Measurements from ENCODE around the gene NOX4. TPM values are rescaled to one million over a fixed set of nuclear protein-coding genes. Genes with fewer than 3 reads are reported as not detected.
"Not testable (repeated sequence)": the region's sequence is repeated elsewhere in the genome, so short reads cannot be mapped to it uniquely, and the experiment has no call there.

NOX4 gene
- total and polyA plus RNA-seq, 2 donors (not counting 3 experiments of a cell fraction or from before 2014, with no cell fraction given) = 21.2 to 34.0 TPM

GRCh38 chr11:89358761-89359160, 132.4 kb downstream of the NOX4 start:
- Histone ChIP-seq H3K4me1 (ENCODE audit: control insufficient read depth, extremely low read depth, insufficient read depth, low read length) (no peaks in the 10 kb centered on the region), H3K79me2 (ENCODE audit: control insufficient read depth, insufficient read depth, low read length) (no peaks in the 10 kb centered on the region), H3K9ac (replicated peaks; ENCODE audit: extremely low read depth, insufficient read depth, low read length) (no peak overlapping the region), H3K9me3 (replicated peaks; ENCODE audit: control insufficient read depth, insufficient read depth, low read length) (no peaks in the 10 kb centered on the region), H2AFZ (ENCODE audit: low read depth, low read length) (no peak overlapping the region), H3K36me3 (ENCODE audit: control insufficient read depth in 2 of 2, extremely low read depth in 1 of 2, insufficient read depth in 2 of 2, low read length in 2 of 2) (peaks cover 0 to 5% of the 10 kb centered on the region in 2 experiments), H3K4me3 (replicated peaks in 1 of 3; ENCODE audit: insufficient read depth in 1 of 3, low read depth in 1 of 3, low read length in 3 of 3) (no peak overlapping the region), H4K20me1 (replicated peaks; ENCODE audit: control insufficient read depth, extremely low read depth, insufficient read depth, low read length) (no peaks in the 10 kb centered on the region), H3K9me1 (replicated peaks; ENCODE audit: control insufficient read depth, extremely low read depth, insufficient read depth, low read length) (no peaks in the 10 kb centered on the region), H3K27me3 (ENCODE audit: control insufficient read depth in 2 of 2, insufficient read depth in 2 of 2, low read length in 2 of 2) (no peaks in the 10 kb centered on the region), H3K4me2 (ENCODE audit: insufficient read depth, low read length) (no peak overlapping the region), H3K27ac (ENCODE audit: insufficient read depth, low read depth, low read length) (no peak overlapping the region)
- intact Hi-C loops (cut with micrococcal nuclease) (no loop called here), dilution Hi-C loops (cut with MboI; ENCODE audit: extremely low pct_ligation_motif_present, low sequenced_read_pairs) (no loop called here)
- BruUV-seq (replicated peaks) = no TSS peak
- CTCF ChIA-PET = no interaction called here
- POLR2A ChIA-PET = no interaction called here
- DNase-seq (ENCODE audit: low read depth, low spot score) = no peak
- FAIRE-seq = no peak
- TF ChIP-seq FOS (IDR thresholded peaks at IDR 0.05; ENCODE audit: borderline replicate concordance, insufficient read depth, low read length) (no peak), POLR2AphosphoS5 (IDR thresholded peaks at IDR 0.05; ENCODE audit: insufficient read depth, low read depth, low read length) (no peak), JUN (IDR thresholded peaks at IDR 0.05; ENCODE audit: borderline replicate concordance, insufficient read depth, insufficient read length, low read depth) (no peak), MYC (IDR thresholded peaks at IDR 0.05; ENCODE audit: low read depth, low read length) (no peak)

DNA sequence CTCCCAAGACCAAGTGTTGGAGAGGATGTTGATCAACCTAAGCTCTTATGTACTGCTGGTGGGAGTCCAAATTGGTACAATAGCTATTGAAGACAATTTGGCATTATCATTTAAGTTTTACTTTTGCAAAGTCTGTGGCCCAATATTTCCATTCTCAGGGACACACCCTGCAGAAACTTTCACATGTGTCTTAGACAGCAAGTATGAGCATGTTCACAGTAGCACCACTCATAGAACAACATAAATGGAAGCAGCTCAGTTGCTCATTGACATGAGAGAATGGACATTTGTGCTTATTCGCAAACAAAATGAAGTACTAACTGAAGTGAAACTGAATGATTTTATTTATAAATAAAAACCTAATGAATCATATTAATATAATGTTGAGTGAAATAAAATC, 135.5 kb downstream of the NOX4 start:
- Histone ChIP-seq H2AFZ (ENCODE audit: low read depth, low read length) (no peak overlapping the region), H3K9me1 (replicated peaks; ENCODE audit: control insufficient read depth, extremely low read depth, insufficient read depth, low read length) (no peaks in the 10 kb centered on the region), H3K4me3 (replicated peaks in 1 of 3; ENCODE audit: insufficient read depth in 1 of 3, low read depth in 1 of 3, low read length in 3 of 3) (no peak overlapping the region), H3K79me2 (ENCODE audit: control insufficient read depth, insufficient read depth, low read length) (no peaks in the 10 kb centered on the region), H3K4me2 (ENCODE audit: insufficient read depth, low read length) (no peak overlapping the region), H3K27me3 (ENCODE audit: control insufficient read depth in 2 of 2, insufficient read depth in 2 of 2, low read length in 2 of 2) (no peaks in the 10 kb centered on the region), H4K20me1 (replicated peaks; ENCODE audit: control insufficient read depth, extremely low read depth, insufficient read depth, low read length) (no peaks in the 10 kb centered on the region), H3K9ac (replicated peaks; ENCODE audit: extremely low read depth, insufficient read depth, low read length) (no peak overlapping the region), H3K4me1 (ENCODE audit: control insufficient read depth, extremely low read depth, insufficient read depth, low read length) (no peaks in the 10 kb centered on the region), H3K9me3 (replicated peaks; ENCODE audit: control insufficient read depth, insufficient read depth, low read length) (no peaks in the 10 kb centered on the region), H3K27ac (ENCODE audit: insufficient read depth, low read depth, low read length) (no peak overlapping the region), H3K36me3 (ENCODE audit: control insufficient read depth in 2 of 2, extremely low read depth in 1 of 2, insufficient read depth in 2 of 2, low read length in 2 of 2) (peaks cover 0 to 2% of the 10 kb centered on the region in 2 experiments)
- no TSS peak for BruUV-seq (replicated peaks)
- dilution Hi-C loops (cut with MboI; ENCODE audit: extremely low pct_ligation_motif_present, low sequenced_read_pairs) (no loop called here), intact Hi-C loops (cut with micrococcal nuclease) (no loop called here)
- no peak for FAIRE-seq
- DNase-seq (ENCODE audit: low read depth, low spot score) = no peak
- no peak for TF ChIP-seq POLR2A (IDR thresholded peaks at IDR 0.05; ENCODE audit: low read depth, low read length)
- no peak for TF ChIP-seq POLR2AphosphoS5 (IDR thresholded peaks at IDR 0.05; ENCODE audit: insufficient read depth, low read depth, low read length)
- TF ChIP-seq FOS (IDR thresholded peaks at IDR 0.05; ENCODE audit: borderline replicate concordance, insufficient read depth, low read length) = no peak
- TF ChIP-seq, protein P1, sequence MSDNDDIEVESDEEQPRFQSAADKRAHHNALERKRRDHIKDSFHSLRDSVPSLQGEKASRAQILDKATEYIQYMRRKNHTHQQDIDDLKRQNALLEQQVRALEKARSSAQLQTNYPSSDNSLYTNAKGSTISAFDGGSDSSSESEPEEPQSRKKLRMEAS (IDR thresholded peaks at IDR 0.05; ENCODE audit: insufficient read depth, insufficient read length) = no peak
- no peak for TF ChIP-seq GATA2 (IDR thresholded peaks at IDR 0.05; ENCODE audit: insufficient read depth, insufficient read length, low read depth, low read length)
- TF ChIP-seq, protein P2, sequence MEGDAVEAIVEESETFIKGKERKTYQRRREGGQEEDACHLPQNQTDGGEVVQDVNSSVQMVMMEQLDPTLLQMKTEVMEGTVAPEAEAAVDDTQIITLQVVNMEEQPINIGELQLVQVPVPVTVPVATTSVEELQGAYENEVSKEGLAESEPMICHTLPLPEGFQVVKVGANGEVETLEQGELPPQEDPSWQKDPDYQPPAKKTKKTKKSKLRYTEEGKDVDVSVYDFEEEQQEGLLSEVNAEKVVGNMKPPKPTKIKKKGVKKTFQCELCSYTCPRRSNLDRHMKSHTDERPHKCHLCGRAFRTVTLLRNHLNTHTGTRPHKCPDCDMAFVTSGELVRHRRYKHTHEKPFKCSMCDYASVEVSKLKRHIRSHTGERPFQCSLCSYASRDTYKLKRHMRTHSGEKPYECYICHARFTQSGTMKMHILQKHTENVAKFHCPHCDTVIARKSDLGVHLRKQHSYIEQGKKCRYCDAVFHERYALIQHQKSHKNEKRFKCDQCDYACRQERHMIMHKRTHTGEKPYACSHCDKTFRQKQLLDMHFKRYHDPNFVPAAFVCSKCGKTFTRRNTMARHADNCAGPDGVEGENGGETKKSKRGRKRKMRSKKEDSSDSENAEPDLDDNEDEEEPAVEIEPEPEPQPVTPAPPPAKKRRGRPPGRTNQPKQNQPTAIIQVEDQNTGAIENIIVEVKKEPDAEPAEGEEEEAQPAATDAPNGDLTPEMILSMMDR (IDR thresholded peaks at IDR 0.05; ENCODE audit: extremely low read depth in 1 of 2, insufficient read depth in 1 of 2, low read depth in 1 of 2, low read length in 2 of 2) = no peak
- TF ChIP-seq JUN (IDR thresholded peaks at IDR 0.05; ENCODE audit: borderline replicate concordance, insufficient read depth, insufficient read length, low read depth) = no peak
- no peak for TF ChIP-seq EZH2 (IDR thresholded peaks at IDR 0.05; ENCODE audit: borderline replicate concordance, low read depth, low read length, severe bottlenecking)
- CTCF ChIA-PET = no interaction called here
- POLR2A ChIA-PET = no interaction called here

DNA sequence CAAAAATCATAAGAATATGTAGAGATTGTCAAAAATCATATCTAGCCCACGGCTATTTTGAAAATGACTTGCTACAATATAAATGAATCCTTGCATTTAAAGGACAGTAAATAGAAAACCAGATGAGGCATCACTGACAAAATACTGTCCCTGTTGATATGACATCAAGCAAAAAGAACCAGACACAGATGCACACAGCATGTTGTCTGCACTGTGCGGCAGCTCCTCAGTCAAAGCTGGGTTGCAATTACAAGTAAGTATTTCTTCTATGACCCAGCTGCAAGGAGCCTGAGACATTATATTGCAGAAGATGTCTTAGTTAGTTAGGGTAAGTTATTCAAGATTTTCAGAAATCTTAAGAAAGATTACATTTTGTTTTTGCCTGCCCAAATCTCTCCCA, 136.7 kb downstream of the NOX4 start:
- H3K9me3 ChIP-seq (replicated peaks; ENCODE audit: control insufficient read depth, insufficient read depth, low read length); BruUV-seq (replicated peaks); CTCF ChIA-PET; H3K79me2 ChIP-seq (ENCODE audit: control insufficient read depth, insufficient read depth, low read length); intact Hi-C loops (cut with micrococcal nuclease); H3K27me3 ChIP-seq (ENCODE audit: control insufficient read depth in 2 of 2, insufficient read depth in 2 of 2, low read length in 2 of 2); DNase-seq (ENCODE audit: low read depth, low spot score); H3K4me2 ChIP-seq (ENCODE audit: insufficient read depth, low read length); H3K4me1 ChIP-seq (ENCODE audit: control insufficient read depth, extremely low read depth, insufficient read depth, low read length); H3K9me1 ChIP-seq (replicated peaks; ENCODE audit: control insufficient read depth, extremely low read depth, insufficient read depth, low read length); dilution Hi-C loops (cut with MboI; ENCODE audit: extremely low pct_ligation_motif_present, low sequenced_read_pairs); H3K4me3 ChIP-seq (replicated peaks in 1 of 3; ENCODE audit: insufficient read depth in 1 of 3, low read depth in 1 of 3, low read length in 3 of 3); H4K20me1 ChIP-seq (replicated peaks; ENCODE audit: control insufficient read depth, extremely low read depth, insufficient read depth, low read length); H2AFZ ChIP-seq (ENCODE audit: low read depth, low read length); H3K27ac ChIP-seq (ENCODE audit: insufficient read depth, low read depth, low read length); POLR2A ChIA-PET; FAIRE-seq; H3K36me3 ChIP-seq (ENCODE audit: control insufficient read depth in 2 of 2, extremely low read depth in 1 of 2, insufficient read depth in 2 of 2, low read length in 2 of 2); H3K9ac ChIP-seq (replicated peaks; ENCODE audit: extremely low read depth, insufficient read depth, low read length): not testable (repeated sequence)
